OCI-LY3 (cell line): ENCODE measurements around the gene TK2.

Experiments
- EZH2phosphoT487 ChIP-seq: fragments of 200-600 bp; shearing (Covaris generic); IDR thresholded peaks from 2 replicates; pipeline ENCODE4 v1.6.1; 2018; ENCODE audit warnings: antibody characterized with exemption, mixed run types, low read depth
- TF ChIP-seq, protein P1 (sequence below): fragments of 200-600, 300-600 bp; sonication (generic); IDR thresholded peaks from 2 replicates; pipeline ENCODE4 v1.5.1; 2014; ENCODE audit warnings: antibody characterized with exemption, low read length, low read depth

DNA sequence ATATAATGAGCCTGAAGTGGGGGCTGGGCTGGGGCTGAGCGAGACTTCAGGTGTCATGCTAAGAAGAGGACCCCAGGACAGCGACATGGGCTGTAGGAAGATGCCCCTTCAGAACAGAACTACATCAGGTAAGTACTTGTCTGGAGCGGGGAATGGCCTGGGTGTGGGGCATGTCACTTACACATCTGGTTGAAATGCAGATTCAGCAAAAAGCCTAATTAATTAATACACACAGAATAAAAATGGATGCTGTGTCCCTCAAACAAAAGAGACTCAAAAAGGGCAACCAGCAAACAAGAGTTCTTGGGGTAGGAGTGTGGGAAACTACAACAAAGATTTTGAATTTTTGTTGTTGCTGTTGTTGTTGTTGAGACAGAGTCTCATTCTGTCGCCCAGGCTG, 41.1 kb upstream of the TK2 start:
- TF ChIP-seq, protein P1, sequence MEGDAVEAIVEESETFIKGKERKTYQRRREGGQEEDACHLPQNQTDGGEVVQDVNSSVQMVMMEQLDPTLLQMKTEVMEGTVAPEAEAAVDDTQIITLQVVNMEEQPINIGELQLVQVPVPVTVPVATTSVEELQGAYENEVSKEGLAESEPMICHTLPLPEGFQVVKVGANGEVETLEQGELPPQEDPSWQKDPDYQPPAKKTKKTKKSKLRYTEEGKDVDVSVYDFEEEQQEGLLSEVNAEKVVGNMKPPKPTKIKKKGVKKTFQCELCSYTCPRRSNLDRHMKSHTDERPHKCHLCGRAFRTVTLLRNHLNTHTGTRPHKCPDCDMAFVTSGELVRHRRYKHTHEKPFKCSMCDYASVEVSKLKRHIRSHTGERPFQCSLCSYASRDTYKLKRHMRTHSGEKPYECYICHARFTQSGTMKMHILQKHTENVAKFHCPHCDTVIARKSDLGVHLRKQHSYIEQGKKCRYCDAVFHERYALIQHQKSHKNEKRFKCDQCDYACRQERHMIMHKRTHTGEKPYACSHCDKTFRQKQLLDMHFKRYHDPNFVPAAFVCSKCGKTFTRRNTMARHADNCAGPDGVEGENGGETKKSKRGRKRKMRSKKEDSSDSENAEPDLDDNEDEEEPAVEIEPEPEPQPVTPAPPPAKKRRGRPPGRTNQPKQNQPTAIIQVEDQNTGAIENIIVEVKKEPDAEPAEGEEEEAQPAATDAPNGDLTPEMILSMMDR = no peak
- TF ChIP-seq EZH2phosphoT487 = no peak
